ENCODE data around the gene ATXN7L1. TPM values are rescaled to one million over a fixed set of nuclear protein-coding genes. Genes with fewer than 3 reads are reported as not detected.

The ATXN7L1 gene
- total and polyA plus RNA-seq, 7 donors: 5.4 to 20.5 (median 12.8) TPM

DNA sequence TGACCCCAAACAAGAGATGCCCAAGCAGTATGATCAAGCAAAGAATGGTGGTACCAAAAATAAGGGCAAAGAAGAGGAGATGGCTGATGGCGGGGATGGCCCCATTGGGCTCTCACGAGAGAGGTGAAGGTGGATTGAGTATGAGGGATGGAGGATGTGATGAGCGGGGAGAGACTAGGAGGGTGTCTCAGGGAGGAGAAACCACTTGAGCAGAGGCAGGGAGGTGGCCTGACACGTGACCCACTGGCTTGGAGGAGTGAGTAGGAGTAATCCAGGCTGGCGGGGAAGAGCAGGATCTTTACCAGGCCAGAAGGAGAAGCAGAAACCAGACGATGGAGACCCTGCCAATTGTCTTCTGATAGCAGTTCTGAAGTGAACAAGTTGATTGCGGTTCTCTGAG is 33.3 kb upstream of the ATXN7L1 start:
- WGBS, 2 donors: 94 to 97% methylated on average over 7 of the region's 7 CpGs
- no peak overlapping the region for H3K4me3 ChIP-seq
- intact Hi-C loops (cut with DNase I): no loop called here
- no peak for TF ChIP-seq POLR2AphosphoS5 (IDR thresholded peaks at IDR 0.05)
- TF ChIP-seq, protein P1, sequence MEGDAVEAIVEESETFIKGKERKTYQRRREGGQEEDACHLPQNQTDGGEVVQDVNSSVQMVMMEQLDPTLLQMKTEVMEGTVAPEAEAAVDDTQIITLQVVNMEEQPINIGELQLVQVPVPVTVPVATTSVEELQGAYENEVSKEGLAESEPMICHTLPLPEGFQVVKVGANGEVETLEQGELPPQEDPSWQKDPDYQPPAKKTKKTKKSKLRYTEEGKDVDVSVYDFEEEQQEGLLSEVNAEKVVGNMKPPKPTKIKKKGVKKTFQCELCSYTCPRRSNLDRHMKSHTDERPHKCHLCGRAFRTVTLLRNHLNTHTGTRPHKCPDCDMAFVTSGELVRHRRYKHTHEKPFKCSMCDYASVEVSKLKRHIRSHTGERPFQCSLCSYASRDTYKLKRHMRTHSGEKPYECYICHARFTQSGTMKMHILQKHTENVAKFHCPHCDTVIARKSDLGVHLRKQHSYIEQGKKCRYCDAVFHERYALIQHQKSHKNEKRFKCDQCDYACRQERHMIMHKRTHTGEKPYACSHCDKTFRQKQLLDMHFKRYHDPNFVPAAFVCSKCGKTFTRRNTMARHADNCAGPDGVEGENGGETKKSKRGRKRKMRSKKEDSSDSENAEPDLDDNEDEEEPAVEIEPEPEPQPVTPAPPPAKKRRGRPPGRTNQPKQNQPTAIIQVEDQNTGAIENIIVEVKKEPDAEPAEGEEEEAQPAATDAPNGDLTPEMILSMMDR (IDR thresholded peaks at IDR 0.05): no peak
- TF ChIP-seq POLR2A (IDR thresholded peaks at IDR 0.05): no peak
- no peak for TF ChIP-seq EP300 (IDR thresholded peaks at IDR 0.05)
- no peaks in the 10 kb centered on the region for H3K27me3 ChIP-seq
- no peaks in the 10 kb centered on the region for H3K9me3 ChIP-seq
- H3K4me1 ChIP-seq: peaks cover 0 to 20% (median 16%) of the 10 kb centered on the region in 4 donors
- peaks cover 0 to 34% (median 2%) of the 10 kb centered on the region in 4 donors for H3K36me3 ChIP-seq
- no peak for DNase-seq
- no peak overlapping the region for H3K27ac ChIP-seq

DNA sequence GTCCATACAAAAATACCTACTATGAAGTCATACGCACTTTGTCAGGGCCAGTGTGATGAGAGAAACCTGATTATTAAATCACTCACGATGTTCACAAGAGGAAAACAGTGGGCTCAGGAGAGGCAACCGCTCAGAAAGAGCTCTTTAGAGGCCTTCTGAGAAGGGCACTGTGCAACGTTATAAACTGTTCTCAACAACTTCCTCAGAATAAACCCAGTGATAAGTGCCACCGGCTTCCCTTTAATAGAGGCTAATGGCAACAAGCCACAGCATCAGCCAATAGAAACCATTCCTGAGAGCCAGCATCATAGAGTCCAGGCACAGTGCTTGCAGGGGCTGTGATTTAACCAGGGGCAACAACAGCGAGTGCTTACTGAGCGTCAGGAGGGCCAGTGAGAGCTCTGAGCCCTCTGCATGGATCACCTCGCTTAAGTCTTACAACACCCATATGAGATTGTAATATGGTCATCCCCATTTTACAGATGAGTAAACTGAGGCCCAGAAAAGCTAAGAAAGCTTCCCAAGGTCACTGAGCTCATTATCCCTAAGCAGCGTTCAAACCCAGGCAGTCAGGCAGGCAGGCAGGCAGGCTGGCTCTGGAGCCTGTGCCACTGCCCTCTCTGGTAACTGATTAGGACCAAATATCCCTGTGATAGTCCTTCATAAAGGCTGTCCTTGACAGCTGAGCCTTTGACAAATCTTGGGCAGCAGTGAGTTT is 30.9 kb upstream of the ATXN7L1 start:
- DNase-seq: no peak
- intact Hi-C loops (cut with DNase I): no loop called here
- Histone ChIP-seq H3K36me3 (peaks cover 0 to 22% (median 2%) of the 10 kb centered on the region in 4 donors), H3K27me3 (no peaks in the 10 kb centered on the region), H3K4me3 (no peak overlapping the region), H3K27ac (peak overlapping the region in 3 of 4 donors; percentile 56 to 65 (median 63)), H3K9me3 (no peaks in the 10 kb centered on the region), H3K4me1 (peaks cover 0 to 20% (median 16%) of the 10 kb centered on the region in 4 donors)
- TF ChIP-seq POLR2A (IDR thresholded peaks at IDR 0.05) (no peak), POLR2AphosphoS5 (IDR thresholded peaks at IDR 0.05) (no peak), EP300 (IDR thresholded peaks at IDR 0.05) (no peak)
- TF ChIP-seq, protein P1 (IDR thresholded peaks at IDR 0.05): no peak
- 74 to 88% methylated on average over 9 of the region's 9 CpGs for WGBS, 2 donors

DNA sequence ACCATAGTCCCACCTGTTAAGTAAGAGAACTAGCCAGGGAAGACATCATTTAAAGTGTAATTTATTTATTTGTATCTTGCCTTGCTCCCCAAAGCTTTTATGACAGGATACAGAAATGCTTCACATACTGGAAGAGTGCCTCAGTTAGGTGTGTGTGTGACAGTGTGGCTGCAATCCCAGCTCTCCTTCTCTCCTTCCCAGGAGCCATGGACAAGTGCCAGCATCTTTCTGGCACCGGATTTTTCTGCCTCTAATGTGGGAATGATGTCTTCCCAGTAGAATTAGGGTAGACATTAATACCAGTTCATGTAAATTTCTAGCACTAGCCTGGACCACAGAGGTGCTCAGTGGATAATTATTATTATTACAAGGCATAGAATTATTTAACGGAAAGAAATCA is 30.3 kb upstream of the ATXN7L1 start:
- TF ChIP-seq EP300 (IDR thresholded peaks at IDR 0.05) (no peak), POLR2AphosphoS5 (IDR thresholded peaks at IDR 0.05) (no peak), POLR2A (IDR thresholded peaks at IDR 0.05) (no peak)
- TF ChIP-seq, protein P1 (IDR thresholded peaks at IDR 0.05): no peak
- no peaks in the 10 kb centered on the region for H3K9me3 ChIP-seq
- 58 to 68% methylated on average over 2 of the region's 2 CpGs for WGBS, 2 donors
- H3K36me3 ChIP-seq: peaks cover 0 to 16% (median 2%) of the 10 kb centered on the region in 4 donors
- DNase-seq: peak; percentile 76
- H3K4me1 ChIP-seq: peaks cover 0 to 20% (median 16%) of the 10 kb centered on the region in 4 donors
- intact Hi-C loops (cut with DNase I): no loop called here
- peak overlapping the region; percentile 32 to 65 (median 60) for H3K27ac ChIP-seq
- no peaks in the 10 kb centered on the region for H3K27me3 ChIP-seq
- H3K4me3 ChIP-seq: no peak overlapping the region

DNA sequence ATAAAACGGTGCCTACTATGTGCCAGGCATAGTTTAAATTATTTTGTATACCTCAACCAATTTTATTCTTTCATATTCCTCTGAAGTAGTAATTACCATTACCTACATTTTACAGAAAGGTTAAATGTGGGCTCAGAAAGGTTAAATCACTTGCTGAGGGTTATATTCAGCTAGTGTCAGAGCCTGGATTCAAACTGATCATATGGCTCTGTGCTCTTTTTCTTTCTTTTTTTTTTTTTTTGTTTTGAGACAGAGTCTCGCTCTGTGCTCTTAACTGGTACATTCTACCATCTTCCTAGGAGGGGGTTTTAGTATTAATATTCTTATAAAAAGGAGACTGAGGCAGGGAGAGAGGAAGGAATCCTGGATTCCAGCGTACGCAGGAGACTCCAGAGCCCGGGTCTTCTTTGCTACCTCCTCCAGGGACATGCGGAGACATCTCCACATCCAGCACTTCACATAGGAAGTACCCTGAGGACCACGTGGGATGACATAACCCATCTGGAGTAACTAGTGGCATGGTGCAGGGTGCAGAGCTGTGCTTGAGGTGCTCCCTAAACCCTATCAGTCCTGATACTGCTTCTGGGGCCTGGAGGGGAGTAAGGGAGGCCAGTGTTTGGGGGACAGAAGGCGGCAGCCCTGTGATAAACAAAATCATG is 29.6 kb upstream of the ATXN7L1 start:
- intact Hi-C loops (cut with DNase I): no loop called here
- WGBS, 2 donors: 80 to 85% methylated on average over 8 of the region's 8 CpGs
- peak overlapping the region; percentile 32 to 65 (median 60) for H3K27ac ChIP-seq

More for the DNA sequence above, 29.6 kb upstream of the ATXN7L1 start:
- Histone ChIP-seq H3K4me3 (no peak overlapping the region), H3K4me1 (peaks cover 0 to 23% (median 18%) of the 10 kb centered on the region in 4 donors), H3K9me3 (no peaks in the 10 kb centered on the region), H3K36me3 (peaks cover 0 to 10% (median under 1%) of the 10 kb centered on the region in 4 donors), H3K27me3 (no peaks in the 10 kb centered on the region)
- no peak for DNase-seq
- TF ChIP-seq, protein P1 (IDR thresholded peaks at IDR 0.05): no peak
- TF ChIP-seq POLR2AphosphoS5 (IDR thresholded peaks at IDR 0.05) (no peak), EP300 (IDR thresholded peaks at IDR 0.05) (no peak), POLR2A (IDR thresholded peaks at IDR 0.05) (no peak)
